ENCODE measurements around the gene S100A1. TPM values are rescaled to one million over a fixed set of nuclear protein-coding genes. Genes with fewer than 3 reads are reported as not detected.
"Not testable (repeated sequence)": the region's sequence is repeated elsewhere in the genome, so short reads cannot be mapped to it uniquely, and the experiment has no call there.

Gene S100A1
- total RNA-seq, 1 donor from 2014 or later, result 2,048 TPM

DNA sequence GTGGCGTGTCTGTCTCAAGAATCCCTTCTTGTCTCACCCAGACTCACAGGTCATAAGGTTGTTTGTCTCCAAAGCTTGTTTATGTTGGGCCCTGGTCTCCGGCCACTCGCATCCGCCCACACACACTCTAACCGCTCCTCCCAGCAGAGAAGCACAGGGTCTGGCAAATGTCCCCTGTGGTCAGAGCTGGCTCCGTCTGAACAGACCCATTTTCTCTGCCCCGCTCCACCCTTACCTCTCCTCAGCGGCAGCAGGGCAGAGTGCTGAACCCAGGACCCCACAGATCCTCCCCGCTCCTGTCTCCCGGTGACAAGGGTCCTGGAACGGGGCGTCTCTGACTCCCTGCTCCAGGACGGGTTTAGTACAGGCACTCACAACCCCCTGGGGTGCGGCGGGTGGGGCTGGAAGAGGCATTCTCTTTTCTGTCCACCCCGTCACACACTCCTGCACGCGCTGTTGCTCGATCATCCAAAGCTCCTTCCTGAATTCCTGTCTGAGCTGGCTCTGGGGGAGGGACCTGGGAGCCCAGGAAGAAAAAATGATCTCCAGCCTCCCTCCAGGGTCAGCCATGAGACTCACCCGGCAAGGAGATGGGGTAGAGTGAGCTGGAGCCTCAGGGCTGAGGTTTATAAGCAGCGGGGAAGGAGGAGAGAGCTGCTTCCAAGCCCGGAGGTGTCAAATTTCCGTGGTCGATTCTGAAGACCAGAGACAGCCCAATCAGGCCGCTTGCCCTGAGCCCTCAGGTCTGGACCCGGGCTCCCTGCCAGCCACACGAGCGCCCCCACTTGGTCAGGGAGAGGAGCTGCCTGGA is 1.1 kb upstream of the S100A1 start, which contains the start of gene S100A13:
Gene S100A13 (minus strand): TSS at position 602 of the 811 bp plus-strand sequence. CDS start 1,033 bp downstream, outside the sequence.
- peak; percentile 85 for DNase-seq
- peak; percentile 67 for ATAC-seq
- intact Hi-C loops (cut with micrococcal nuclease), result no loop called here

DNA sequence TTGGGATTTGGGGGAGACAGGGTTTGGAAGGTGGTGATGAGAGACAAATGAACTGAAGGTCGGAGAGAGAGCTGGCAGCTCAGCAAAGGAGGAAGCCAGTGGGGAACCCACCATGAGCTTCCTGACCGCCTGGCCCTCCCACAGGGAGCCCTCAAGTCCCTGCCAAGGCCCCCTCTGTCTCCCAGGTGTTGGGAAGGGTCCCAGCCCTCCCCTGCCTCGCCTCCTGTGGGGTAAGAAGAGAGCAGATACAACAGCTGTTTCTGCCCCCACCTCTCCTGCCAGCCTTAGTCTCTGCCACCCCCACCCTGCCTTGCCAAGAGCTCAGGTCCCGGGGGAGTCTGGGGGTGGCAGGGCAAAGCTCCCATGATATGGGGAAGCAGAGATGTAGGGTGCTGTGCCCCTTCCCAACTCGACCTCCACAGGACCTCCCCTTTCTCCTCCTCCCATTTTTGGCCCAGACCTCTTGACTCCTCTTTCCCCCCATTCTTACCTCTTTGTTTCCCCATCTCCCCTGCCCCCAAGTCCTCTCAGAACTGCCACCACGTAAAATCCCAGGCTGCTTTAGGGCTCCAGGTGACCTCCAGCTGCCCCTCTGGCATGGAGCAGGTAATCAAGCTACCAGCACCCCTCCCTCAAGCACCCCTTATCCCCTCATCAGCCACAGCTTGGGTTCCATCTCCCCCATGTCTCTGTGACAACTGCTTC is 556 bp downstream of the S100A1 start:
- intact Hi-C loops (cut with micrococcal nuclease), result no loop called here
- DNase-seq (no peak), ATAC-seq (no peak)

DNA sequence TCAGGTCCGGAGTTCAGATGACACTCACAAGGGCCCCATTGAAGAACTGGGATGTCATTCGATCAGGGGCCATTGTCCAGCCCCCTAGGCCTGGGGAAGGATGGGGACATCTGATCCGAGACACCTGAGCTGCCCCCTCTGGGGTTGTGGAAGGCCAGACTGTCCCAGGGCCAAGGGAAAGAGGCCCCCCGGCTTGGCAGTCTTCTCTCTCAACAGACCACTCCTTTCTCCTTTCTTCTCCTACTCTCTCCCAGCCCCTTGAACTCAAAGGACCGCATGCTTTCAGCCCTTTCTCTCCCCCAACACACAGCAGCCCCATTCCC is 1.1 kb downstream of the S100A1 start:
- no peak for DNase-seq
- ATAC-seq, result no peak
- intact Hi-C loops (cut with micrococcal nuclease), result no loop called here

DNA sequence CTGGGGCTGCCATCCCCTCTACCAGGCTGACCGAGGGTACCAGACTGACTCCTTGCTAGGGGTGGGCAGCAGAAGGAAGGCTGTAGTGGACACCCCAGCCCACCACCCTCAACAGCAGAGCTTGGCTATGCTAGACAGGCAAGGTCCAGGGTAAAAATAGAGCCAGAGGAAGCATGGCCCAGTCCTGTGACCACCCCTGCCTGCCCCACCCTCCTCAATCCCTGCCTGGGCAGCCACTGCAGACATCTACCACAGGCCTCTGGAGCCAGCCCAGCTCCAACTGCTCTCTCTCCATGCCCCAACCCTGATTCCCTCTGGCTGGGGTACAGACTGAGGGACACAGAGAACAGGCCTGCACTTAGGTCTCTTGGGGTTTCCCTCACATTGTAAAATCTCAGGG is 1.7 kb downstream of the S100A1 start:
- DNase-seq (peak; percentile 83), ATAC-seq (peak; percentile 50)
- intact Hi-C loops (cut with micrococcal nuclease), result no loop called here

DNA sequence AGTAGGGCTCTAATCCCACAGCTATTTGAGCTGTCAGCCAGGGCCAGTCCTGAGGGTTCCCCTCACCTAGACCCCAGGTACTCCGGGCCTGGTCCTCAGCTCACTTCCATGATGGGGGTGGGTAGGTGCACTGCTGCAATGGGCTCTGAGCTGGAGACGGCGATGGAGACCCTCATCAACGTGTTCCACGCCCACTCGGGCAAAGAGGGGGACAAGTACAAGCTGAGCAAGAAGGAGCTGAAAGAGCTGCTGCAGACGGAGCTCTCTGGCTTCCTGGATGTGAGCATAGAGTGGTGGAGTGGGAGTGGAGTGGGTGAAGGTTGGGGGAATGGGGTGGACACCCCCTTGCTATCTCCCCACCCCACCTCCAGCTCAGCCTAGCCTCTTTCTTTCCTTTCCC is 2.1 kb downstream of the S100A1 start:
- intact Hi-C loops (cut with micrococcal nuclease), result no loop called here
- DNase-seq (no peak), ATAC-seq (no peak)

DNA sequence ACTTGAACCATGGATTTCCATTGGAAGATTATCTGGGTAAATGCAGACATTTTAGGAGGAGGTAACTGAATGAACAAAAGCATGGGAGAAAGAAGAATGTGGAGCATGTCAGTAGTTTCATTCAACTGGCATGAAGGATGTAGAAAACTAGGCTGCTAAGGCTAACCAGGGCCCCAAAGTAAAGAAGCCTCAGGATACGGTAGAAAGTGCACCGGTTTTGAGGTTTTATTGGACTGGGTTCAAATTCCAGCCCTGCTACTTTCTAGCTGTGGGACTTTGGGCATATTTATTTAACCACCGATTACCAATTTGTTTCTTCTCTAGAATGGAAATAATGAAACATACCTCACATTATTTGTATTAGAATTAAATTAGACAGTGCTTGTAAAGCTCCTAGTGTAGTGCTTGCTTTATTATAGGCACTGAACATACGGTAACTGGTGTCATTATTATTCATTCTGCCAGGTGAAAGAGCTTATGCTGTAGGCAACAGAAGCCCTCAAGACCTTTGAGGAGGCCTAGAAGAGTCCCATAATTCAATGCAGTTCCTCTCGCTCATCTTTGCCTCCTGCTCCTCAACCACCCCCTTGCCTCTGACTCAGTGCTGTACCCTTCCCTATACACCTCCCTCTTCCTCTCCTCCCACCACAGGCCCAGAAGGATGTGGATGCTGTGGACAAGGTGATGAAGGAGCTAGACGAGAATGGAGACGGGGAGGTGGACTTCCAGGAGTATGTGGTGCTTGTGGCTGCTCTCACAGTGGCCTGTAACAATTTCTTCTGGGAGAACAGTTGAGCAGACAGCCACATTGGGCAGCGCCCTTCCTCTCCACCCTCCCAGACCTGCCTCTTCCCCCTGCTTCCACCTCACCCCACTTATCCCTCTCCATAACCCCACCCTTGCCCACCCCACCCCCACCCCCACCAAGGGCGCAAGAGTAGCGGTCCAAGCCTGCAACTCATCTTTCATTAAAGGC is 3.1 kb downstream of the S100A1 start:
- DNase-seq (no peak), ATAC-seq (no peak)
- intact Hi-C loops (cut with micrococcal nuclease), result no loop called here

DNA sequence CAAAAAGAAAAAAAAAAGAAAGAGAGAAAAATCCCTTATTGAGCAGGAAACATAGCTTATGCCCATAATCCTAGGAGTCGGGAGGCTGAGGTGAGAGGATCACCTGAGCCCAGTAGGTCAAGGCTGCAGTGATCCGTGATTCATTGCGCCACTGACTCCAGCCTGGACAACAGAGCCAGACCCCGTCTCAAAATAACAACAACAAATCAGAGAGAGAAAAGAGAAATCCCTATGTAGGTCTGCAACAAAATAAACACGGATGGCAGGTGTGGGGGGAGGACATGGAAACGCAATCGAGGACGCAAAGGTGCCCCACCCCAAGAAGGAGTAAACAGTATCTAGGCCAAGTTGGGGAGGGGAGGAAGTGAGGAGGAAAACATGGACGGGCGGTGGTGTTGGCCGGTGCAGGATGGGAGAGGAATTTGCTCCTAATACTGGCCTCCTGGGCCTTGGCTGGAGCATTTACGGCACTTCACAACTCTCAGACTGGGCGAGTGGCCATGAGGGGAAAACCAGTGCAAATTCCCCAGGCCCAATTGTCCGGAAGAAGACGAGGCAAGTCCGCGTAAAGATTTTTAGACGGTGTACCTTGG is 5.0 kb downstream of the S100A1 start:
- intact Hi-C loops (cut with micrococcal nuclease), result no loop called here
- DNase-seq (no peak), ATAC-seq (peak; percentile 28)

DNA sequence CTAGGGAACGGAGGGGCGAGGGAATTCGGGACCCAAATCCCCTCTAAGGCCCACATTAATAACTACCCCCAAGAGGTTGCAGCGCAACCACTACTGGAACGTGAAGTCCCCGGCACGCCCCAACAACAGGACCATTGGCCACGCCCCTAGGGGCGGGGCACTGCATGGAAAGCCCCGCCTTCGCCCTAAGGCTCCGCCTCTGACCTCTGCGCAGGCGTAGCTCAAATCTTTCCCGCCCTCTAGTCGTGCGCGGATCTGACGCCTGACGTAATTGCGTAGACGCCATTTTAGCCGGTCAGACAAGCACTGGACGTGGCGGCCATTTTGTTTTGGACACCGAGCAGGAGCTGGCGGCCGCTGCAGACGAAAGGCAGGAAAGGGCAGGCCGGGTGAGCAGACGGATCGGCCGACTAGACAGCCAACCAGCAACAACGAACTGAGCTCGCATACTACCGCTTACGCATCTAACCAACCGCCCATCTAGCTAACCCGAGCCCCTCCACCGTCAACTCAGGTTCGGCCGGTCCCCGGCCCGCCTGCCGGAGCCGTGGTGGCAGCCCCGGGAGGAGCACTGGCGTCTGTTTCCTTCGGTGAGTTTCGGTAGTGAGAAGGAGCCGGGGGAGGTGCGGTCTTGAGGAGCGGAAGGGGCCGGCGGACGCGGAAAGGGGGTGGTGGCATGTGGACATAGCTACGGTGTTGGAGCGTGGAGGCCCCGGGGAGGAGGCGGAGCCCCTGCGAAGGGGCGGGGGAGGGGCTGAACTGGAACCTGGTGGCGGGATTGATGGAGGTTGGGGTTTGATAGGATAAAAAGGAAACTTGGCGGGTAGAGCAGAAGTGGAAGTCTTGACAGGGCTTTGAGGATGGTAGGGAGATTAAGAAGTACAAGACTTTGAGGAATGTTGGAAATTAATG is 5.8 kb downstream of the S100A1 start, which contains the start of gene CHTOP:
Gene CHTOP (plus strand): TSS at position 313 of the 912 bp plus-strand sequence. CDS start 2,523 bp downstream, outside the sequence.
- intact Hi-C loops (cut with micrococcal nuclease), result no loop called here
- ATAC-seq, result peak; percentile 90
- DNase-seq, result peak; percentile 98

DNA sequence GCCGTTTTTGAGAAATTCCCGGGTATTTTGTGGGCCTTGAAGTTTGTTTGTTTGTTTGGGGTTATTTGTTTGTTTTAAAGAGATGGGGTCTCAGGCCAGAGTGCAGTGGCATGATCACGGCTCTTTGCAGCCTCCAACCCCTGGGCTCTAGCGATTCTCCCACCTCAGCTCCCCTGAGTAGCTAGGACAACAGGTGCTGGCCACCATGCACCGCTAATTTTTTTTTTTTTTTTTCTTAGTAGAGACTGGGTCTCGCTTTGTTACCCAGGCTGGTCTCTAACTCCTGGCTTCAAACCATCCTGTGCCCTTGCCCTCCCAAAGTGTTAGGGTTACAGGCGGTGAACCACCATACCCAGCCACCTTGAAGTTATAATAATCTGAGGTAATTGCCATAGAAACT is 7.6 kb downstream of the S100A1 start:
- ATAC-seq (no peak), DNase-seq (no peak)
- intact Hi-C loops (cut with micrococcal nuclease), result no loop called here

DNA sequence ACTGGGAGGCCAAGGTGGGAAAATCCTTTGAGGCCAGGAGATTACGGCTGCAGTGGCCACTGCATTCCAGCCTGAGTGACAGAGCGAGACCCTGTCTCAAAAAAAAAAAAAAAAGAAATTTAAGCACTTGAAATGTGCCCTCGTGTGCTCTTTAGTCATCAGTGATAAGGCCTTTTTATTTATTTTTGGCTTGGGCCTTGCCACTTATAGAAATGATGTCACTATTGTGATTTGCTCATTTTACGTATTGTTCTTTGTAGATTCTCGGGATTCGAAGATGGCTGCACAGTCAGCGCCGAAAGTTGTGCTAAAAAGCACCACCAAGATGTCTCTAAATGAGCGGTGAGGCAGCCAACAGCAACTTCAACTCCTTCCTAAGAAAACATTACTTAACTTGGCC is 8.1 kb downstream of the S100A1 start:
- intact Hi-C loops (cut with micrococcal nuclease), result no loop called here
- ATAC-seq (no peak), DNase-seq (no peak)

DNA sequence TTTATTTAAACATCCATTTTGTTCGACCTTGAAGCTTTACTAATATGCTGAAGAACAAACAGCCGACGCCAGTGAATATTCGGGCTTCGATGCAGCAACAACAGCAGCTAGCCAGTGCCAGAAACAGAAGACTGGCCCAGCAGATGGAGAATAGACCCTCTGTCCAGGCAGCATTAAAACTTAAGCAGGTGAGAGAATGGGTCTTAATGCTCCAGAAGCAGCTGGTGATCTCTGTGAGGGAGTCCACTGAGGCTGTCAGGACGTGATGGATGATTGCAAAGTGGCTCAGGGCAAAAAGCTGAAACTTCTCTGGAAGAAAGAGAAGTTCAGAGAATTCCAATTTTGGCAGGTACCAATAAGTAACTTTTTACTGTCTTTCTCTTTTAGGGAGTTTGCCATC is 10.0 kb downstream of the S100A1 start:
- ATAC-seq, result no peak
- intact Hi-C loops (cut with micrococcal nuclease), result no loop called here

DNA sequence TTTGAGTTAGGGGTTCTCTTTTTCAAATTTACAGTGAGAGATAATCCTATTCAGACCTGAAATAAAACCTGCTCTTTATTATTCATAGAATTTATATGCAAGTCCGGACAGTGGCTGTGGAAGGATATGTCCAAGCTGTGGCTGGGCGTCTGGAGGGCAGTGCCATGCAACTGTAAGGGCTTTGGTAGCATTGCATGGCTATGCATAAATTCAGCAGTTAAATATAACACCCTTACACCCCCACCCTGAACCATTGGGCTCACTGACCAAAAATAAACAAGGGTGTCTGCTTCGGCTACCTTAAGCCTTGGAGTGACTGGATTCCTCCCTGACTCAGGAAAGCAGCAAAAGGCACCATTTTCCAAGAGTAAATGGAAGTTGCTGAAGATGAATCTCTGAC is 11.0 kb downstream of the S100A1 start:
- intact Hi-C loops (cut with micrococcal nuclease), result no loop called here
- peak; percentile 79 for ATAC-seq
- DNase-seq, result peak; percentile 44

More for the DNA sequence above, 10.0 kb downstream of the S100A1 start:
- no peak for DNase-seq

DNA sequence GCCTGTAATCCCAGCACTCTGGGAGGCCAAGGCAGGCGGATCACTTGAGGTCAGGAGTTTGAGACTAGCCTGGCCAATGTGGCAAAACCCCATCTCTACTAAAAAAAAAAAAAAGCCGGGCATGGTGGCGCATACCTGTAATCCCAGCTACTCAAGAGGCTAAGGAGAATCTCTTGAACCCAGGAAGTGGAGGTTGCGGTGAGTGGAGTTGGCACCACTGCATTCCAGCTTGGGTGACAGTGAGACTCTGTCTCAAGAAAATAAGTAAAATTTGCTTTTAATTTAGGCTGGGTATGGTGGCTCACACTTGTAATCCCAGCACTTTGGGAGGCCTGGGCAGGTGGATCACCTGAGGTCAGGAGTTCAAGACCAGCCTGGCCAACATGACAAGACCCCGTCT is 12.0 kb downstream of the S100A1 start:
- intact Hi-C loops (cut with micrococcal nuclease); DNase-seq; ATAC-seq: not testable (repeated sequence)

DNA sequence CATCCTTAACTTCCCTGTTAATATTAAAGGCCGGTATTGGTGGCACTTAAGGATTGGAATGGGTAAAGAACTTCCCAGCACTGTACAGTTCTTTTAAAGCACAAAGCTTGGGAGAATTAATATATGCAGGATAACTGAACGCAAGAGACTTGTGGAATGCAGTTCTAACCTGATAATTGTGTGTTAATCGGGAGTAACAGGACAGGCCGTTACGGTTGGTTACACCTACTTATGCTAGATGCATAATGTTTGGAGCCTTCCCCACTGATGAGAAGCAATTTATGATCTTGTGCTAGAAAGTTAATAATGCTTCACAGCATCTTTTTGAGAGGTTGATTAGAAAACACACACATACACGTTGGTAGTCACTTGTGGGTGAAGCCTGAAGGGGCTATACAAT is 12.6 kb downstream of the S100A1 start:
- intact Hi-C loops (cut with micrococcal nuclease), result no loop called here
- ATAC-seq (no peak), DNase-seq (no peak)

DNA sequence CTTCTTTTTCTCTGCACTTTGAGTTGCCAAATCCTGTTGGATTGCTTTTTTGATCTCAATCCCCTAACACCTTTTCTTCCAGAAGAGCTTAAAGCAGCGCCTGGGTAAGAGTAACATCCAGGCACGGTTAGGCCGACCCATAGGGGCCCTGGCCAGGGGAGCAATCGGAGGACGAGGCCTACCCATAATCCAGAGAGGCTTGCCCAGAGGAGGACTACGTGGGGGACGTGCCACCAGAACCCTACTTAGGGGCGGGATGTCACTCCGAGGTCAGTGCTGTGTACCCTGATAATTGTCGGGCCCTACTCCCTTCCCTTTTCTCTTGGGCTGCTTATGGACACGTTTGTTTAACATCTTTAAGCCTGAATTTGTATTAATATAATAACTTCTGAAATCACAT is 13.9 kb downstream of the S100A1 start:
- intact Hi-C loops (cut with micrococcal nuclease), result no loop called here
- DNase-seq (no peak), ATAC-seq (no peak)

DNA sequence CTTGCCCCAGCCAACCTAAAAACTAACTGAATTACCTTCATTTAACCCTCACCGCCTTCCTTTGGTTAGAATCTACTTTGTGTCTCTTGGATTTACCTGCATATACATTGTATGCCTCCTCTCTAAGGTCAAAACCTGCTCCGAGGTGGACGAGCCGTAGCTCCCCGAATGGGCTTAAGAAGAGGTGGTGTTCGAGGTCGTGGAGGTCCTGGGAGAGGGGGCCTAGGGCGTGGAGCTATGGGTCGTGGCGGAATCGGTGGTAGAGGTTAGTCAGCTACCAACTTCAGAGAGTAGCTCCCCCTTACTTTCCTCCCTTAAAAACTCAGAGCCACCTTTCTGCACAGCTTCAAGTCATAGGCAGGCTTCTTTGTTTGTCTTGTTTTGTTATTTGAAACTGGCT is 14.9 kb downstream of the S100A1 start:
- no peak for DNase-seq
- intact Hi-C loops (cut with micrococcal nuclease), result no loop called here
- no peak for ATAC-seq

DNA sequence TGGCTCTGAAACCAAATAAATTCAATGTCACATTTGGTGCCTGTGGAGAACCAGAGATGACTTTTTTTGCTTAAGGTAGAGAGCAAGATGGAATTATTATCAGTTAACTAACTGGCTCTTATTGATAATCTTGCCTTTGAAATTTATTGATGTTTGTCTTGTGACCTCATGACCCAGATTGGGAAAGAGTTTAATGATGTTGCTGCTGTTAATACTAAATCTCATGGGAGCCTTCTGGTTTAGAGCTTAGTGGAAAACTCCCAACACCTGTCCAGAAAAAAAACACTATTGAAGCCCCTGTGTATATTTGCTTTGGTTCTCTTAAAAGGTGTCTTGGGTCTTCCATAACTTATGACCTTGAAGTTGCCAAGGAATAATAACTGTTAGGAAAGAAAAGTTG is 15.6 kb downstream of the S100A1 start:
- intact Hi-C loops (cut with micrococcal nuclease), result no loop called here
- ATAC-seq, result no peak
- DNase-seq, result no peak

DNA sequence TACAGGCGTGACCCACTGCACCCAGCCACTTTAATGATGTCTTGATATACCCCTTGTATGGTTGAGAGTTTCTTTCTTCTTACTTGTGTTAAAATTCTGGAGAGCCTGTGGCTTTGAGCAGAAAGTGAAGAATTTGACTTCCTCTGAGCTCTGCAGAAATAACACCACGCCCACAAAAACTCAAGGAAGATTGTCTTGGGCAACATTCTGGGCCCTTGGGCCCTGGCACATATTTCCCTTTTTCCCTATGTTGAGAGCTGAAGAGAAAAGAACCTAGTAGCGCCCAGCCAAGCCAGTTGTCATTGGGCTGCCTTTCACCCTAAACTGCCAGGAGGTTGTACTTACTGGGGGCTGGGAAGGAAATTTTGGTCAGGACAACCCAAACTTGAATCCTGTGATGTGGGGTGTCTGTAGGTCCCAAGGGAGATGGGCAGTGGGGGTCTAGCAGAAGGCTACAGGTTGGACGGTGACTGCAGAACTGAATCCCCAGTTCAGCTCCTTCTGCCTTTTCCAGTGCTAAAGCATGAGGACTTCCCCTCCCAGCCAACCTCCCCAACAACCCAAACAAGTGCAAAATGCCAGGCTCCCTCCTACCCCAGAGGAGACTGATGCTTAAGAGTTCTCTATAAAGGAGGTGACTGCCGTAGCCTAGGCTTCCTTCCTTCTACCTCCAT is 18.6 kb downstream of the S100A1 start:
- intact Hi-C loops (cut with micrococcal nuclease), result no loop called here
- DNase-seq, result peak; percentile 21
- peak; percentile 5 for ATAC-seq
